ENCODE measurements around the gene MAP3K20.

MAP3K20 gene

GRCh38 chr2:173311844-173312606 lies 236.4 kb downstream of the MAP3K20 start:
- 0 out of 2 replicates have a peak, but pooled peaks cover 4% of the 10 kb centered on the region for H3K4me1 ChIP-seq (ENCODE audit: low read length)
- no peaks in the 10 kb centered on the region for H3K79me2 ChIP-seq (ENCODE audit: low read length)
- no peak overlapping the region for H3K4me2 ChIP-seq (ENCODE audit: low read length)
- TF ChIP-seq CTCF (IDR thresholded peaks at IDR 0.05; ENCODE audit: low read depth, low read length) (0 out of 2 replicates have a peak, but pooled peaks have one; percentile 5), EZH2phosphoT487 (IDR thresholded peaks at IDR 0.05; ENCODE audit: low read depth) (no peak)
- H3K9me3 ChIP-seq (ENCODE audit: insufficient read depth, low read length) = no peaks in the 10 kb centered on the region
- H3K9ac ChIP-seq (ENCODE audit: low read length) = no peak overlapping the region
- H3K36me3 ChIP-seq (replicated peaks; ENCODE audit: low read depth, low read length) = no peaks in the 10 kb centered on the region
- no peak overlapping the region for H2AFZ ChIP-seq (ENCODE audit: low read depth, low read length)
- no peaks in the 10 kb centered on the region for H4K20me1 ChIP-seq (ENCODE audit: insufficient read depth, low read length)
- H3K27me3 ChIP-seq (ENCODE audit: low read depth, low read length) = no peaks in the 10 kb centered on the region
- H3K27ac ChIP-seq (ENCODE audit: low read length) = no peak overlapping the region
- H3K4me3 ChIP-seq (ENCODE audit: low read length) = no peak overlapping the region
